ENCODE data around the gene LARP6. TPM values are rescaled to one million over a fixed set of nuclear protein-coding genes. Genes with fewer than 3 reads are reported as not detected.
A peak's percentile ranks its signal among the peaks of the same experiment; 100 is the strongest.

Gene LARP6
- total and polyA plus RNA-seq, 2 of the 4 experiments (the other 2 are of a cell fraction), result 36.4 to 135 TPM

- Histone ChIP-seq H3K27ac (ENCODE audit: insufficient read depth, low read length) (peak overlapping the region; percentile 94), H3K9ac (ENCODE audit: low read depth, low read length) (no peak overlapping the region; the same call in 1 of the 2 replicates), H3K36me3 (ENCODE audit: control insufficient read depth, insufficient read depth, low read length) (no peaks in the 10 kb centered on the region), H4K91ac (ENCODE audit: insufficient read depth, low read depth, low read length) (peak overlapping the region; percentile 98), H3K18ac (ENCODE audit: low read depth, low read length) (peak overlapping the region; percentile 99), H2AK5ac (ENCODE audit: low read depth, low read length) (peak overlapping the region; percentile 100), H3K9me3 (ENCODE audit: control insufficient read depth, insufficient read depth, low read length) (no peaks in the 10 kb centered on the region), H3K4me3 (ENCODE audit: insufficient read depth, low read depth, low read length) (no peak overlapping the region), H4K5ac (ENCODE audit: low read depth, low read length) (peak overlapping the region; percentile 97), H2BK20ac (ENCODE audit: low read depth, low read length) (peak overlapping the region; percentile 99), H3K4ac (ENCODE audit: low read depth, low read length) (peak overlapping the region; percentile 98), H2BK5ac (ENCODE audit: low read depth, low read length, poor library complexity, severe bottlenecking) (peak overlapping the region; percentile 97), H3K14ac (replicated peaks; ENCODE audit: low read depth, low read length) (peak overlapping the region; percentile 99), H4K20me1 (ENCODE audit: insufficient read depth, low read length) (no peaks in the 10 kb centered on the region), H3K23ac (ENCODE audit: low read depth, low read length) (peak overlapping the region; percentile 100), H3K27me3 (ENCODE audit: control insufficient read depth, insufficient read depth, low read length) (no peaks in the 10 kb centered on the region), H3K9me1 (ENCODE audit: insufficient read depth, low read length) (peaks cover 42% of the 10 kb centered on the region), H2BK120ac (ENCODE audit: low read depth, low read length) (peak overlapping the region; percentile 99), H3K4me1 (ENCODE audit: control insufficient read depth, insufficient read depth, low read length) (peaks cover 41% of the 10 kb centered on the region), H3K79me1 (ENCODE audit: low read depth in 1 of 2, low read length in 2 of 2) (peaks cover 17 to 71% of the 10 kb centered on the region in 2 experiments), H3K4me2 (ENCODE audit: low read depth, low read length) (no peak overlapping the region), H3K56ac (ENCODE audit: extremely low read depth, insufficient read depth, low read length) (peak overlapping the region; percentile 100; the same call in 1 of the 2 replicates), H2AFZ (replicated peaks; ENCODE audit: low read length, poor library complexity) (peak overlapping the region; percentile 39), H2BK15ac (ENCODE audit: low read depth, low read length) (peak overlapping the region; percentile 98), H2AK9ac (replicated peaks; ENCODE audit: low read depth, low read length, poor library complexity) (peak overlapping the region; percentile 66), H4K8ac (ENCODE audit: low read depth in 2 of 2, low read length in 2 of 2) (peak overlapping the region; percentile 95 to 99)
- intact Hi-C loops (cut with micrococcal nuclease) (no loop called here), dilution Hi-C loops (cut with HindIII; ENCODE audit: low sequenced_read_pairs, unreplicated experiment) (no loop called here), in situ Hi-C loops (cut with MboI; ENCODE audit: low sequenced_read_pairs) (no loop called here)
- CTCF ChIA-PET, result interaction anchor here (2.6 kb wide), 1 partner anchor 18 kb away, joined by 12 read pairs; no protein-coding TSS in a partner anchor
- no peak for DNase-seq
- no peak for TF ChIP-seq FOS (IDR thresholded peaks at IDR 0.05; ENCODE audit: low read depth, low read length)
- TF ChIP-seq RFX5 (IDR thresholded peaks at IDR 0.05; ENCODE audit: low read depth, low read length), result no peak
- no peak for TF ChIP-seq CTCF (conservative IDR thresholded peaks at IDR 0.05; ENCODE audit: low read depth, low read length)
- no peak for TF ChIP-seq MXI1 (IDR thresholded peaks at IDR 0.05; ENCODE audit: borderline replicate concordance, low read depth, low read length)
- no peak for TF ChIP-seq MAFK (IDR thresholded peaks at IDR 0.05; ENCODE audit: low read depth, low read length)
- no peak for TF ChIP-seq MAZ (IDR thresholded peaks at IDR 0.05; ENCODE audit: borderline replicate concordance, low read depth, low read length)
- TF ChIP-seq RCOR1 (IDR thresholded peaks at IDR 0.05; ENCODE audit: insufficient replicate concordance, low read length), result no peak
- no peak for TF ChIP-seq ELK1 (IDR thresholded peaks at IDR 0.05; ENCODE audit: borderline replicate concordance, low read depth, low read length)
- TF ChIP-seq CHD1 (IDR thresholded peaks at IDR 0.05; ENCODE audit: low read depth, low read length), result no peak
- TF ChIP-seq USF2 (IDR thresholded peaks at IDR 0.05; ENCODE audit: low read depth, low read length), result no peak
- no peak for TF ChIP-seq POLR2A (IDR thresholded peaks at IDR 0.05; ENCODE audit: low read depth, low read length)
- POLR2A ChIA-PET (ENCODE audit: unreplicated experiment), result no interaction called here
- 100% methylated on average over 1 of the region's 6 CpGs; no CpG with 5 or more reads in 1 of the 2 experiments for WGBS, 2 experiments (ENCODE audit: extremely low coverage in 2 of 2, insufficient read length in 1 of 2)
- BruUV-seq (replicated peaks), result no TSS peak
- ATAC-seq (ENCODE audit: low read depth), result no peak
Observed at GRCh38 chr15:70793694-70794093, 60.3 kb downstream of the LARP6 start.

Data from IMR-90 (cell line).